ENCODE measurements around the gene PHTF2.

PHTF2 gene

DNA sequence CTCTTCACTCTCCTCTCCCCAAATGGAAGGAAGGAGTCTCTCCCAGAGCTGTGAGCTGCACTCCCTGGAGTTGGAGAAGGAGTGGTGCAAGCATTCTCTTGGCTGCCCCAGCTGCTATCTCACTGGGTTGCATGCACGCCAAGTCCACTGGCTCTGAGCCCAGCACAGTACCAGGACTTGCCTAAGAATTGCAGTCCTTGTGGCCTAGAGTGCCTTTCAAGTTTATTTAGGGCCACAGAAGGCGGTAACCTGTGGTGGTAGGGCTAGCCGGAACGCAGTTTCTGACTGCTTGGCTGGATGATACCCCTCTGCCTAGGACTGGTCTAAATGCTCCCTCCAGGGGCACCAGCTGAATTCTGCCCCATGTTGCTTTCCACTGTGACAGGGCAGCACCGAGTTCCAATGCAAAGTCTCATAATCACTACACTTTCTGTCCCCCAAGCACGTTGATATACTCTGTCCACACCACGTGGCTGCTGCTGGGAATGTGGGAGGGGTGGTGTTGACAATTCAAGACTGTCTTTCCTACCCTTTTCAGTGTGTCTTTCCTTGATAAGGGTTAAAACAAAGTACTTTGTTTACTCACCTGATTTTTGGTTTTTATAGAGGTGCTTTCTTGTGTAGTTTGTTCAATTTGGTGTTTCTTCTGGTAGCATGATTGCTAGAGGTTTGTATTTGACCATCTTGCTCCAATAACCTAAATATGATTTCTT, 57.0 kb downstream of the PHTF2 start:
- ChIA-PET POLR2A (no interaction called here), CTCF (no interaction called here)
- DNase-seq (ENCODE audit: extremely low spot score), result no peak
- TF ChIP-seq NFRKB (IDR thresholded peaks at IDR 0.05), result no peak

DNA sequence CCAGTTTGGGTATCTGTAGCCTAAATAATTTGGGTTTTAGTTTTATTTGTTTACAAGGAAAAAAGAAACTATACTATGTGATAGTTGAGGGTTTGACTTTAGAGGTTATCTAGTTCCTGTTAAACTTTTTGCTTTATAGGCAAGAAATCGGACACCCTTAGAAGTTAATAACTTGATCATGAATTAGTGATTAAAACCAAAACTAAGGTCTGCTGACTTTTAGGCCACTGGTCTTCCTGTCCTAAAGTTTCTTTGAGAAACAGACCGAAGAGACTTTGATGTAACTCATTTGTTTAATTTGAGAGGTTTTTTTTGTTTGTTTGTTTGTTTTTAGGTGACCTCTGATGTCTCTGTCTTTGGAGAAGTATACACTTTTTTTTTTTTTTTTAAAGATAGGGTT, 59.7 kb downstream of the PHTF2 start:
- no peak for DNase-seq (ENCODE audit: extremely low spot score)
- TF ChIP-seq ARNT (IDR thresholded peaks at IDR 0.05) (no peak), CTBP1 (IDR thresholded peaks at IDR 0.05; ENCODE audit: borderline replicate concordance) (no peak)
- POLR2A ChIA-PET, result no interaction called here
- CTCF ChIA-PET, result no interaction called here

DNA sequence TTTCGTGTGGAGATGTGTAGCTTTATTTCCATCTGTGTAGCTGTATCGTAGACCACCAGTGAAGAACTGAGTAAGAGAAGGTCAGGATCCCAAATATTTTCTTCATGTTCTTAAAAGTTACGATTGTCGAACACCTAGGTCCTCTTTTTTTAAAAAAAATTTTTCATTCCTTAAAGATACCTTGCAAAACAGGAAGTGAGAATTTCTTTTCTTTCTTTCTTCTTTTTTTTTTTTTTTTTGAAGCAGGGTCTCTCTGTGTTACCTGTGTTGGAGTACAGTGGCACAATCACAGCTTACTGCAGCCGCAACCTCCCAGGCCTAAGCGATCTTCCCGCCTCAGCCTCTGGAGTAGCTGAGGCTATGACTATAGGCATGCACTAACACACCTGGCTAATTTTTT, 60.8 kb downstream of the PHTF2 start:
- CTCF ChIA-PET, result no interaction called here
- no peak for DNase-seq (ENCODE audit: extremely low spot score)
- TF ChIP-seq, protein P1, sequence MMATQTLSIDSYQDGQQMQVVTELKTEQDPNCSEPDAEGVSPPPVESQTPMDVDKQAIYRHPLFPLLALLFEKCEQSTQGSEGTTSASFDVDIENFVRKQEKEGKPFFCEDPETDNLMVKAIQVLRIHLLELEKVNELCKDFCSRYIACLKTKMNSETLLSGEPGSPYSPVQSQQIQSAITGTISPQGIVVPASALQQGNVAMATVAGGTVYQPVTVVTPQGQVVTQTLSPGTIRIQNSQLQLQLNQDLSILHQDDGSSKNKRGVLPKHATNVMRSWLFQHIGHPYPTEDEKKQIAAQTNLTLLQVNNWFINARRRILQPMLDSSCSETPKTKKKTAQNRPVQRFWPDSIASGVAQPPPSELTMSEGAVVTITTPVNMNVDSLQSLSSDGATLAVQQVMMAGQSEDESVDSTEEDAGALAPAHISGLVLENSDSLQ (IDR thresholded peaks at IDR 0.05), result no peak
- POLR2A ChIA-PET, result no interaction called here

DNA sequence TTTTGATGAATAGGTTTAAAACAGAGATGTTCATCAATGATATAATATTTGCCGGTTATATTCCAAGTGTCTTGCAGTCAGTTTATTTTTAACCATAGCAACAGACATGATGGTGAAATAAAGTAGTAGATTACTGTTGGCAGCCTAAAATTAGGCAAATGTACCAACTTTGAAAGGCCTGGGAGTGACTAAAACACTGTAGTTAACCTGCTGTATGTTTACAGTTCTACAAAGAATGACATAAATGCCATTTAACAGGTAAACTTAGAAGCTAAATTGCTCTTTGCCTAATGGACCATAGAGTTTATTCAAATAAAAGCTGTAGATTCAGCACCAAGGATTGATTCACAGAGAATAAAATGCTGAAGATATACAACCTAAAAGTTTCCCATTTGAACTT, 64.1 kb downstream of the PHTF2 start:
- CTCF ChIA-PET, result interaction anchor here (1.2 kb wide), 1 partner anchor 28 kb away, joined by 6 read pairs; no protein-coding TSS in a partner anchor

DNA sequence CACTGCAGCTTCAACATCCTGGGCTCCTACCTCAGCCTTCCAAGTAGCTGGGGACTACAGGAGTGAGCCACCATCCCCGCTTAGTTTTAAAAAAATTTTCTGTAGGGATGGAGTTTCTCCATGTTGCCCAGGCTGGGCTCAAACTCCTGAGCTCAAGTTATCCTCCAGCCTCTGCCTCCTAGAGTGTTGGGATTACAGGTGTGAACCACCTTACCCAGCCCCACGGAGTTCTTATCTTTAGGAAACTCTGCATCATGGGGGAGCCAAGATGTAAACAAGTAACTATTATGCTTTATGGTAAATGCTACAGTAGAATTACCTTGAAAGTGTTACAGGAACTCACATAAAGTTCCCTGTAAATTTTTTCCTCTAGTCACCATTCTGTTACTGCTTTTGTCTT, 65.3 kb downstream of the PHTF2 start:
- ChIA-PET POLR2A (no interaction called here), CTCF (no interaction called here)
- DNase-seq (ENCODE audit: extremely low spot score), result no peak
- TF ChIP-seq FOXM1 (IDR thresholded peaks at IDR 0.05; ENCODE audit: borderline replicate concordance) (no peak), ARNT (IDR thresholded peaks at IDR 0.05) (no peak), SP1 (IDR thresholded peaks at IDR 0.05) (no peak), BHLHE40 (IDR thresholded peaks at IDR 0.05; ENCODE audit: borderline replicate concordance) (no peak), FOXA1 (IDR thresholded peaks at IDR 0.05) (no peak), LEF1 (IDR thresholded peaks at IDR 0.05; ENCODE audit: borderline replicate concordance) (no peak), FOXK2 (IDR thresholded peaks at IDR 0.05) (no peak), SUZ12 (IDR thresholded peaks at IDR 0.05) (no peak), ZNF384 (IDR thresholded peaks at IDR 0.05) (no peak), ELF4 (IDR thresholded peaks at IDR 0.05) (no peak), HDGF (IDR thresholded peaks at IDR 0.05; ENCODE audit: borderline replicate concordance) (no peak), TARDBP (IDR thresholded peaks at IDR 0.05) (no peak), CTBP1 (IDR thresholded peaks at IDR 0.05; ENCODE audit: borderline replicate concordance) (no peak), L3MBTL2 (conservative IDR thresholded peaks at IDR 0.05) (no peak), NFRKB (IDR thresholded peaks at IDR 0.05) (no peak)
- TF ChIP-seq, protein P1 (IDR thresholded peaks at IDR 0.05), result no peak

More for the DNA sequence above, 64.1 kb downstream of the PHTF2 start:
- TF ChIP-seq FOXM1 (IDR thresholded peaks at IDR 0.05; ENCODE audit: borderline replicate concordance) (no peak), ELF4 (IDR thresholded peaks at IDR 0.05) (no peak), SP1 (IDR thresholded peaks at IDR 0.05) (no peak), ZNF384 (IDR thresholded peaks at IDR 0.05) (no peak), TARDBP (IDR thresholded peaks at IDR 0.05) (no peak), HDGF (IDR thresholded peaks at IDR 0.05; ENCODE audit: borderline replicate concordance) (no peak), LEF1 (IDR thresholded peaks at IDR 0.05; ENCODE audit: borderline replicate concordance) (no peak), FOXK2 (IDR thresholded peaks at IDR 0.05) (no peak), ARNT (IDR thresholded peaks at IDR 0.05) (no peak), BHLHE40 (IDR thresholded peaks at IDR 0.05; ENCODE audit: borderline replicate concordance) (no peak), FOXA1 (IDR thresholded peaks at IDR 0.05) (no peak), L3MBTL2 (conservative IDR thresholded peaks at IDR 0.05) (no peak), SUZ12 (IDR thresholded peaks at IDR 0.05) (no peak), NFRKB (IDR thresholded peaks at IDR 0.05) (no peak), CTBP1 (IDR thresholded peaks at IDR 0.05; ENCODE audit: borderline replicate concordance) (no peak)
- TF ChIP-seq, protein P1 (IDR thresholded peaks at IDR 0.05), result no peak
- POLR2A ChIA-PET, result no interaction called here
- DNase-seq (ENCODE audit: extremely low spot score), result no peak

DNA sequence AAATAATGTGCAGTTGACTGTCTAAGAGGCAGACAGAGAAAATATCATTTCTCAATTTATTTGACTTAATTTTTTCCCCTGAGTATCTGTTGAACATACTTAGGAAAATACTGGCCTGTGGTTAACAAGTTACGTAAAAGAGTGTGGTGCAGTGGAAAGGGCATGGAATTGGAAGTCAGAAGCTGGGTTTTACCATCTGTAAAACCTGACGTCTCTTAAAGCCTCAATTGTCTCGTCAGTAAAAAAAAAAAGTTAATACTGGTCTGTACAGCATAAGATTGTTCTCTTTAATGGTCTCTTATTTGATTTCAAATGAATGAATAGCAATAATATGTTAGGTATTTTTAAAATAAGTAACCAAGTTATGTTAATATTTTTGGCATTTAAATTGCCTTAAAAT, 67.8 kb downstream of the PHTF2 start:
- POLR2A ChIA-PET, result no interaction called here

More for the DNA sequence above, 67.8 kb downstream of the PHTF2 start:
- DNase-seq (ENCODE audit: extremely low spot score), result no peak
- TF ChIP-seq TARDBP (IDR thresholded peaks at IDR 0.05), result no peak
- TF ChIP-seq, protein P1 (IDR thresholded peaks at IDR 0.05), result no peak
- no peak for TF ChIP-seq SP1 (IDR thresholded peaks at IDR 0.05)
- no peak for TF ChIP-seq L3MBTL2 (conservative IDR thresholded peaks at IDR 0.05)
- TF ChIP-seq CTBP1 (IDR thresholded peaks at IDR 0.05; ENCODE audit: borderline replicate concordance), result no peak
- TF ChIP-seq FOXM1 (IDR thresholded peaks at IDR 0.05; ENCODE audit: borderline replicate concordance), result no peak
- TF ChIP-seq BHLHE40 (IDR thresholded peaks at IDR 0.05; ENCODE audit: borderline replicate concordance), result no peak
- no peak for TF ChIP-seq ARNT (IDR thresholded peaks at IDR 0.05)
- TF ChIP-seq FOXA1 (IDR thresholded peaks at IDR 0.05), result no peak
- TF ChIP-seq NFRKB (IDR thresholded peaks at IDR 0.05), result no peak
- no peak for TF ChIP-seq LEF1 (IDR thresholded peaks at IDR 0.05; ENCODE audit: borderline replicate concordance)
- TF ChIP-seq ZNF384 (IDR thresholded peaks at IDR 0.05), result no peak
- no peak for TF ChIP-seq SUZ12 (IDR thresholded peaks at IDR 0.05)
- TF ChIP-seq FOXK2 (IDR thresholded peaks at IDR 0.05), result no peak
- TF ChIP-seq ELF4 (IDR thresholded peaks at IDR 0.05), result no peak
- TF ChIP-seq HDGF (IDR thresholded peaks at IDR 0.05; ENCODE audit: borderline replicate concordance), result no peak
- CTCF ChIA-PET, result interaction anchor here (0.9 kb wide), 1 partner anchor 208 kb away, joined by 3 read pairs; no protein-coding TSS in a partner anchor

Measured in HEK293T (cell line).